Neutrophil (primary cell): ENCODE results near the gene EXOC3L4.

ENCODE experiments used
- H3K27ac ChIP-seq: fragments of 200-600 bp; sonication (generic); 2 replicates; pipeline ENCODE4 v1.5.1; 2016; ENCODE audit warnings: mild to moderate bottlenecking, moderate library complexity
- H3K27me3 ChIP-seq: fragments of 200-600 bp; sonication (generic); 2 replicates; pipeline ENCODE4 v1.6.0; 2016; ENCODE audit warnings: mild to moderate bottlenecking
- H3K36me3 ChIP-seq: fragments of 200-600 bp; sonication (generic); 2 replicates; pipeline ENCODE4 v1.5.1; 2017
- H3K4me1 ChIP-seq, 2 experiments: fragments of 200-600 bp in 1 of 2; sonication (generic) in 1 of 2; 1 replicate in 1 of 2; 2 replicates in 1 of 2; pipeline versions ENCODE4 v1.5.1 to v1.6.1; 2013 to 2016; ENCODE audit warnings: low read depth in 1 of 2, low read length in 1 of 2, mild to moderate bottlenecking in 1 of 2, moderate library complexity in 1 of 2; ENCODE audit not compliant: control insufficient read depth in 1 of 2, insufficient read depth in 1 of 2
- H3K4me3 ChIP-seq, 2 experiments: fragments of 200-600 bp in 1 of 2; sonication (generic) in 1 of 2; 1 replicate in 1 of 2; 2 replicates in 1 of 2; pipeline ENCODE4 v1.5.1; 2013 to 2016; ENCODE audit warnings: low read depth in 1 of 2, low read length in 1 of 2, mild to moderate bottlenecking in 1 of 2, moderate library complexity in 1 of 2
- H3K9me3 ChIP-seq: fragments of 200-600 bp; sonication (generic); 2 replicates; pipeline ENCODE4 v1.5.1; 2016
- TF ChIP-seq, protein P1 (sequence below): fragments of 200-600 bp; sonication (generic); IDR thresholded peaks from 2 replicates; pipeline ENCODE4 v1.5.1; 2016; ENCODE audit warnings: antibody characterized with exemption

Gene EXOC3L4

DNA sequence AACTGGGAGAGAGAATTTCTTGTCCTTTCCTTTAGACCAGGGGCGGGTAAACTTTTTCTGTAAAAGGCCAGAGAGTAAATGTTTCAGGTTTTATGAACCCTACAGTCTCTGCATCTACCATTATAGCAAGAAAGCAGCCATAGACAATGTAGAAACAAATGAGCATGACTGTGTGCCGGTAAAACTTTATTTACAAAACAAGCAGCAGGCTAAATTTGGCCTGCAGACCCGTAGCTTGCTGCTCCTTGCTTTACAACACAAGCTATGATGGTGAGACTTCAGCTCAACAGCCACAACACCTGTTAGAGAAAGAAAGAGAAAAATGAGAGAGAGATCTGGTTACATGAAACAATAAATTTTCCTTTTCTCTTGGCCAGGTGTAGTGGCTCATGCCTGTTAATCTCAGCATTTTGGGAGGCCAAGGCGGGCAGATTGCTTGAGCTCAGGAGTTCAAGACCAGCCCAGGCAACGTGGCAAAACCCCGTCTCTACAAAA is 33.0 kb upstream of the EXOC3L4 start:
- Histone ChIP-seq H3K27me3 (peaks cover 86% of the 10 kb centered on the region), H3K4me1 (peaks cover 0 to 9% of the 10 kb centered on the region in 2 experiments), H3K4me3 (no peak overlapping the region), H3K27ac (no peak overlapping the region), H3K36me3 (no peaks in the 10 kb centered on the region), H3K9me3 (no peaks in the 10 kb centered on the region)
- TF ChIP-seq, protein P1, sequence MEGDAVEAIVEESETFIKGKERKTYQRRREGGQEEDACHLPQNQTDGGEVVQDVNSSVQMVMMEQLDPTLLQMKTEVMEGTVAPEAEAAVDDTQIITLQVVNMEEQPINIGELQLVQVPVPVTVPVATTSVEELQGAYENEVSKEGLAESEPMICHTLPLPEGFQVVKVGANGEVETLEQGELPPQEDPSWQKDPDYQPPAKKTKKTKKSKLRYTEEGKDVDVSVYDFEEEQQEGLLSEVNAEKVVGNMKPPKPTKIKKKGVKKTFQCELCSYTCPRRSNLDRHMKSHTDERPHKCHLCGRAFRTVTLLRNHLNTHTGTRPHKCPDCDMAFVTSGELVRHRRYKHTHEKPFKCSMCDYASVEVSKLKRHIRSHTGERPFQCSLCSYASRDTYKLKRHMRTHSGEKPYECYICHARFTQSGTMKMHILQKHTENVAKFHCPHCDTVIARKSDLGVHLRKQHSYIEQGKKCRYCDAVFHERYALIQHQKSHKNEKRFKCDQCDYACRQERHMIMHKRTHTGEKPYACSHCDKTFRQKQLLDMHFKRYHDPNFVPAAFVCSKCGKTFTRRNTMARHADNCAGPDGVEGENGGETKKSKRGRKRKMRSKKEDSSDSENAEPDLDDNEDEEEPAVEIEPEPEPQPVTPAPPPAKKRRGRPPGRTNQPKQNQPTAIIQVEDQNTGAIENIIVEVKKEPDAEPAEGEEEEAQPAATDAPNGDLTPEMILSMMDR: no peak

DNA sequence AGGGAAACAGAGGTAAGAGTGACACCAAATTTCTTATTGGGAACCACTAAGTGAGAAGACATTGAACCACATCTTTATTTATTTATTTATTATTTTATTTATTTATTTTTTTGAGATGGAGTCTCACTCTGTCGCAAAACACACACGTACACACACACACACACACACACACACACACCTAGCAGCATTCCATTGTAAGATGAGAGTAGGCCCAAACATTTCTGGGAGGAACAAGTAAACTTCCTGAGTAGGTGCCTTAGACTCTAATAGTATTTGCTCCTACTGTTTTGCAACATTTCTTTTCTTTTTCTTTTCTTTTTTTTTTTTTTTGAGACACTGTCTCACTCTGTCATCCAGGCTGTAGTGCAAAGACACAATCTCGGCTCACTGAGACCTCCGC is 30.1 kb upstream of the EXOC3L4 start:
- no peak overlapping the region for H3K4me3 ChIP-seq
- peaks cover 71% of the 10 kb centered on the region for H3K27me3 ChIP-seq
- H3K9me3 ChIP-seq: no peaks in the 10 kb centered on the region

DNA sequence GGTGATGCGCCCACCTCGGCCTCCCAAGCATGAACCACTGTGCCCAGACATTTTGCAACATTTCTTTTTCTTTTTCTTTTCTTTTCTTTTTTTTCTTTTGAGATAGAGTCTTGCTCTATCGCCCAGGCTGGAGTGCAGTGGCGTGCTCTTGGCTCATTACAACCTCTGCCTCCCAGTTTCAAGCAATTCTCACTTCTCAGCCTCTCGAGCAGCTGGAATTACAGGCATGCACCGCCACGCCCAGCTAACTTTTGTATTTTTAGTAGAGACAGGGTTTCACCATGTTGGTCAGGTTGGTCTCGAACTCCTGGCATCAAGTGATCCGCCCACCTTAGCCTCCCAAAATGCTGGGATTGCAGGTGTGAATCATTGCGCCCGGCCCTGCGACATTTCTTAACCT is 29.5 kb upstream of the EXOC3L4 start:
- TF ChIP-seq, protein P1: no peak
- no peaks in the 10 kb centered on the region for H3K36me3 ChIP-seq
- H3K27ac ChIP-seq: no peak overlapping the region
- H3K9me3 ChIP-seq: no peaks in the 10 kb centered on the region
- H3K4me1 ChIP-seq: no peaks in the 10 kb centered on the region
- H3K4me3 ChIP-seq: no peak overlapping the region
- H3K27me3 ChIP-seq: peaks cover 65% of the 10 kb centered on the region

More for the DNA sequence above, 30.1 kb upstream of the EXOC3L4 start:
- H3K36me3 ChIP-seq: no peaks in the 10 kb centered on the region
- TF ChIP-seq, protein P1: no peak
- no peak overlapping the region for H3K27ac ChIP-seq
- no peaks in the 10 kb centered on the region for H3K4me1 ChIP-seq

DNA sequence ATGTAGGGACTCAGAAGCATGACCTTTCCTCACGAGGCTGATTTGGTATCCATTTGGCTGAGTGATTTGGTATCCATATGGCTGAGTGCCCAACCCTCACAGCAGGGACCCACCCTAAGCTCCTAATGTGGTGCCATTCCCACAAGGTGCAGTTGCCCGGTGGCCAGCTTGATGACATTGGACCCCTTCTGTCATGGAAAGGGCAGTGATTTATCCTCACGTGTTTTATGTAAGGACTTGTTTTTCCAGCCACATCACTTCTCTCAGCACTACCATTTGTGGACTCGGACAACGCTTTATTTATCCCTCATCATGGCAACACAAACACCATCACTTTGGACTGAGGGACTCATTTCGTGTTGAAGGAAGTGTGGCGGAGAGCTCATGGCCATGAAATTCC is 28.7 kb upstream of the EXOC3L4 start:
- TF ChIP-seq, protein P1: no peak
- Histone ChIP-seq H3K27ac (no peak overlapping the region), H3K4me3 (no peak overlapping the region), H3K9me3 (no peaks in the 10 kb centered on the region), H3K27me3 (peaks cover 56% of the 10 kb centered on the region), H3K36me3 (no peaks in the 10 kb centered on the region), H3K4me1 (no peaks in the 10 kb centered on the region)

DNA sequence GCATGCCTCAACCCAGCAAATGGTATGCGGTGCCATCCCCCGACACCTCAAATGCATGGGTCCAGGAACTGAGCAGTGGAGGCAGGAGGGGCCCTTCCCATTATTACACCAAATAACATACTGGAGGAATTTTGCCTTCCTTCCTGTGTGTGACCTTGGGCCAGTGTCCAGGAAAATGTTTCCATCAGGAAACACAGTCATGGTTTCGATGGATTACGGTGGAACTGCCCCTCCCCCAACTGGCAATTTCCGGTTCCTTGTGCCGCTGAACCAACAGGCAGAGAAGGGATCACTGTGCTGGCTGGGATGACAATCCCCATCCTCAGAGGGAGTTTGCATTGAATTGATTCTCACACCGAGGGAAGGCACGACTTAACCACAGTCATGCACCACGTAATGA is 28.1 kb upstream of the EXOC3L4 start:
- Histone ChIP-seq H3K27ac (no peak overlapping the region), H3K9me3 (no peaks in the 10 kb centered on the region), H3K27me3 (peaks cover 53% of the 10 kb centered on the region), H3K4me3 (no peak overlapping the region), H3K36me3 (no peaks in the 10 kb centered on the region), H3K4me1 (no peaks in the 10 kb centered on the region)
- TF ChIP-seq, protein P1: no peak
